Activated CD8-positive, alpha-beta T cell treated with anti-CD3 and anti-CD28 coated beads, Interleukin-2, amount 10 ng/mL, durations not matched to agents 7 days and 5 days (primary cell): ENCODE results near the gene FAT4. TPM values are rescaled to one million over a fixed set of nuclear protein-coding genes. Genes with fewer than 3 reads are reported as not detected.

Source experiments
- ATAC-seq: fragments of 150-1000 bp; cut with Tn5 transposase; one replicate; pipeline ENCODE4 v1.10.0; 2021; ENCODE audit warnings: moderate library complexity
- CTCF ChIA-PET: fragments of 350-600 bp; sonication (Branson Sonifier 250); formaldehyde crosslinking; loops from one replicate; lab custom pipeline; 2021; ENCODE audit warnings: antibody characterized with exemption; lab: Charles Lee
- POLR2A ChIA-PET: fragments of 350-600 bp; sonication (Branson Sonifier 250); formaldehyde crosslinking; loops from one replicate; lab custom pipeline; 2021; ENCODE audit warnings: antibody characterized with exemption; lab: Charles Lee
- DNase-seq: peaks from one replicate; pipeline ENCODE4 v3.0.0-alpha.2; 2020
- H3K27ac Mint-ChIP-seq: one replicate; pipeline ENCODE4 v1.8.0; 2021; ENCODE audit warnings: mild to moderate bottlenecking, mixed read lengths
- H3K27me3 Mint-ChIP-seq: one replicate; pipeline ENCODE4 v1.8.0; 2021; ENCODE audit warnings: low read depth, mixed read lengths
- H3K36me3 Mint-ChIP-seq: one replicate; pipeline ENCODE4 v1.8.0; 2021; ENCODE audit warnings: low read depth, mixed read lengths
- H3K4me1 Mint-ChIP-seq: one replicate; pipeline ENCODE4 v1.8.0; 2021; ENCODE audit warnings: low read depth, mixed read lengths
- H3K4me3 Mint-ChIP-seq: one replicate; pipeline ENCODE4 v1.8.0; 2021; ENCODE audit warnings: mild to moderate bottlenecking, mixed read lengths
- H3K9me3 Mint-ChIP-seq: one replicate; pipeline ENCODE4 v1.8.0; 2022; ENCODE audit warnings: mixed read lengths; ENCODE audit not compliant: insufficient read depth
- total RNA-seq, 2 experiments: library from RNA; stranded (reverse); gene quantifications; one replicate each; pipeline ENCODE4 v1.2.3, GENCODE V29; 2021

Gene FAT4
- total RNA-seq, 2 experiments from 2014 or later = not detected

- CTCF ChIA-PET = no interaction called here
Measured at GRCh38 chr4:125357675-125358074, 42.9 kb downstream of the FAT4 start.

GRCh38 chr4:125358453-125358852 lies 43.7 kb downstream of the FAT4 start:
- no peak overlapping the region for H3K4me3 Mint-ChIP-seq
- DNase-seq (no peak), ATAC-seq (no peak)
- no peaks in the 10 kb centered on the region for H3K9me3 Mint-ChIP-seq
- CTCF ChIA-PET = no interaction called here
- H3K27ac Mint-ChIP-seq = no peak overlapping the region
- no peaks in the 10 kb centered on the region for H3K36me3 Mint-ChIP-seq
- POLR2A ChIA-PET = no interaction called here
- no peaks in the 10 kb centered on the region for H3K4me1 Mint-ChIP-seq
- no peaks in the 10 kb centered on the region for H3K27me3 Mint-ChIP-seq

More at GRCh38 chr4:125357675-125358074, 42.9 kb downstream of the FAT4 start:
- Mint-ChIP-seq H3K36me3 (no peaks in the 10 kb centered on the region), H3K27me3 (no peaks in the 10 kb centered on the region), H3K4me1 (no peaks in the 10 kb centered on the region), H3K9me3 (no peaks in the 10 kb centered on the region), H3K27ac (no peak overlapping the region), H3K4me3 (no peak overlapping the region)
- POLR2A ChIA-PET = no interaction called here
- ATAC-seq (no peak), DNase-seq (no peak)

GRCh38 chr4:125359363-125359762 lies 44.6 kb downstream of the FAT4 start:
- CTCF ChIA-PET = no interaction called here
- Mint-ChIP-seq H3K27ac (no peak overlapping the region), H3K4me3 (no peak overlapping the region), H3K9me3 (no peaks in the 10 kb centered on the region), H3K36me3 (no peaks in the 10 kb centered on the region), H3K27me3 (no peaks in the 10 kb centered on the region), H3K4me1 (no peaks in the 10 kb centered on the region)
- ATAC-seq = no peak
- POLR2A ChIA-PET = no interaction called here
- DNase-seq = no peak

GRCh38 chr4:125359960-125360634 lies 45.3 kb downstream of the FAT4 start:
- no peak overlapping the region for H3K4me3 Mint-ChIP-seq
- POLR2A ChIA-PET = no interaction called here

GRCh38 chr4:125360727-125361126 lies 46.0 kb downstream of the FAT4 start:
- Mint-ChIP-seq H3K4me1 (no peaks in the 10 kb centered on the region), H3K27me3 (no peaks in the 10 kb centered on the region), H3K9me3 (no peaks in the 10 kb centered on the region), H3K27ac (no peak overlapping the region), H3K36me3 (no peaks in the 10 kb centered on the region), H3K4me3 (no peak overlapping the region)
- no peak for DNase-seq
- CTCF ChIA-PET = no interaction called here
- POLR2A ChIA-PET = no interaction called here
- ATAC-seq = no peak

More at GRCh38 chr4:125359960-125360634, 45.3 kb downstream of the FAT4 start:
- CTCF ChIA-PET = no interaction called here
- Mint-ChIP-seq H3K36me3 (no peaks in the 10 kb centered on the region), H3K9me3 (no peaks in the 10 kb centered on the region), H3K27ac (no peak overlapping the region), H3K27me3 (no peaks in the 10 kb centered on the region), H3K4me1 (no peaks in the 10 kb centered on the region)
- no peak for ATAC-seq
- DNase-seq = no peak
